ENCODE measurements around the gene RFX3. TPM values are rescaled to one million over a fixed set of nuclear protein-coding genes. Genes with fewer than 3 reads are reported as not detected.

The RFX3 gene
- total RNA-seq, 1 experiment from 2014 or later = 4.4 TPM

- DNase-seq (ENCODE audit: extremely low read depth, low read depth) = no peak
Observed at GRCh38 chr9:3479514-3480352, 46.1 kb downstream of the RFX3 start.

- no peak for DNase-seq (ENCODE audit: extremely low read depth, low read depth)
Observed at GRCh38 chr9:3478549-3478953, 47.2 kb downstream of the RFX3 start.

- no peak for DNase-seq (ENCODE audit: extremely low read depth, low read depth)
Observed at GRCh38 chr9:3477236-3477834, 48.5 kb downstream of the RFX3 start.

GRCh38 chr9:3475300-3476020 is 50.3 kb downstream of the RFX3 start:
- DNase-seq (ENCODE audit: extremely low read depth, low read depth) = no peak

GRCh38 chr9:3474821-3475220 is 51.0 kb downstream of the RFX3 start:
- no peak for DNase-seq (ENCODE audit: extremely low read depth, low read depth)

- DNase-seq (ENCODE audit: extremely low read depth, low read depth) = no peak
Observed at GRCh38 chr9:3473405-3473804, 52.4 kb downstream of the RFX3 start.

- DNase-seq (ENCODE audit: extremely low read depth, low read depth) = no peak
Observed at GRCh38 chr9:3471883-3472282, 53.9 kb downstream of the RFX3 start.

GRCh38 chr9:3468421-3469205 is 57.2 kb downstream of the RFX3 start:
- no peak for DNase-seq (ENCODE audit: extremely low read depth, low read depth)

GRCh38 chr9:3467593-3468219 is 58.1 kb downstream of the RFX3 start:
- peak; percentile 56 for DNase-seq (ENCODE audit: extremely low read depth, low read depth)

GRCh38 chr9:3464033-3464638 is 61.7 kb downstream of the RFX3 start:
- DNase-seq (ENCODE audit: extremely low read depth, low read depth) = no peak

- DNase-seq (ENCODE audit: extremely low read depth, low read depth) = peak; percentile 58
Observed at GRCh38 chr9:3458806-3459475, 66.9 kb downstream of the RFX3 start.

- DNase-seq (ENCODE audit: extremely low read depth, low read depth) = no peak
Observed at GRCh38 chr9:3457175-3457574, 68.6 kb downstream of the RFX3 start.

- DNase-seq (ENCODE audit: extremely low read depth, low read depth) = no peak
Observed at GRCh38 chr9:3455717-3456116, 70.1 kb downstream of the RFX3 start.

GRCh38 chr9:3455094-3455493 is 70.7 kb downstream of the RFX3 start:
- no peak for DNase-seq (ENCODE audit: extremely low read depth, low read depth)

GRCh38 chr9:3451956-3452355 is 73.8 kb downstream of the RFX3 start:
- DNase-seq (ENCODE audit: extremely low read depth, low read depth) = no peak

- DNase-seq (ENCODE audit: extremely low read depth, low read depth) = no peak
Observed at GRCh38 chr9:3447788-3448187, 78.0 kb downstream of the RFX3 start.

- no peak for DNase-seq (ENCODE audit: extremely low read depth, low read depth)
Observed at GRCh38 chr9:3447143-3447542, 78.7 kb downstream of the RFX3 start.

- DNase-seq (ENCODE audit: extremely low read depth, low read depth) = no peak
Observed at GRCh38 chr9:3446313-3446712, 79.5 kb downstream of the RFX3 start.

GRCh38 chr9:3444016-3444415 is 81.8 kb downstream of the RFX3 start:
- no peak for DNase-seq (ENCODE audit: extremely low read depth, low read depth)
